Mesenchymal stem cell (in vitro differentiated cells and primary cell): Measurements from ENCODE around the gene TBX10.

Experiments used
- DNase-seq: peaks from one replicate; pipeline ENCODE4 v3.0.0-alpha.2; 2013
- H2AFZ ChIP-seq: one replicate; pipeline ENCODE4 v1.6.1; 2013; ENCODE audit warnings: low read depth, mild to moderate bottlenecking, control low read depth, inconsistent platforms, low read length, moderate library complexity
- H2AK5ac ChIP-seq: 2 replicates; pipeline ENCODE4 v1.6.1; 2013; ENCODE audit warnings: low read length, moderate library complexity, mild to moderate bottlenecking, inconsistent platforms; ENCODE audit not compliant: severe bottlenecking
- H2BK120ac ChIP-seq: one replicate; pipeline ENCODE4 v1.6.1; 2013; ENCODE audit warnings: low read depth, mild to moderate bottlenecking, inconsistent platforms, low read length, moderate library complexity
- H2BK12ac ChIP-seq, 2 experiments: one replicate each; pipeline ENCODE4 v1.6.1; 2013; ENCODE audit warnings: inconsistent platforms in 2 of 2, low read length in 2 of 2, mild to moderate bottlenecking in 2 of 2, moderate library complexity in 2 of 2, control low read depth in 1 of 2
- H2BK15ac ChIP-seq: one replicate; pipeline ENCODE4 v1.6.1; 2013; ENCODE audit warnings: mild to moderate bottlenecking, low read depth, inconsistent platforms; ENCODE audit not compliant: poor library complexity, severe bottlenecking
- H2BK5ac ChIP-seq: 2 replicates; pipeline ENCODE4 v1.6.1; 2013; ENCODE audit warnings: low read depth, mild to moderate bottlenecking, low read length, control low read depth, inconsistent platforms; ENCODE audit not compliant: poor library complexity, severe bottlenecking
- H3K14ac ChIP-seq, 2 experiments: one replicate each; pipeline ENCODE4 v1.6.1; 2013; ENCODE audit warnings: inconsistent platforms in 2 of 2, low read length in 2 of 2, control low read depth in 1 of 2, mild to moderate bottlenecking in 1 of 2, moderate library complexity in 1 of 2
- H3K18ac ChIP-seq, 2 experiments: one replicate each; pipeline ENCODE4 v1.6.1; 2013; ENCODE audit warnings: inconsistent platforms in 2 of 2, low read length in 2 of 2, control low read depth in 1 of 2, low read depth in 1 of 2, mild to moderate bottlenecking in 1 of 2
- H3K23ac ChIP-seq, 2 experiments: one replicate each; pipeline ENCODE4 v1.6.1; 2013; ENCODE audit warnings: inconsistent platforms in 2 of 2, low read length in 2 of 2, mild to moderate bottlenecking in 2 of 2, moderate library complexity in 2 of 2, control low read depth in 1 of 2
- H3K27ac ChIP-seq: 2 replicates; pipeline ENCODE4 v1.5.1; 2013; ENCODE audit warnings: mild to moderate bottlenecking, moderate library complexity, low read length, control low read depth, inconsistent platforms; ENCODE audit not compliant: poor library complexity, severe bottlenecking
- H3K27me3 ChIP-seq, 2 experiments: 2 replicates each; pipeline versions ENCODE4 v1.6.1 to v1.7.0; 2013; ENCODE audit warnings: low read length in 2 of 2, mild to moderate bottlenecking in 2 of 2, moderate library complexity in 2 of 2, control low read depth in 1 of 2, inconsistent platforms in 1 of 2; ENCODE audit not compliant: control insufficient read depth in 1 of 2, insufficient read depth in 1 of 2
- H3K36me3 ChIP-seq, 2 experiments: 2 replicates each; pipeline versions ENCODE4 v1.6.1 to v1.7.0; 2013; ENCODE audit warnings: low read length in 2 of 2, control low read depth in 1 of 2, inconsistent platforms in 1 of 2, low read depth in 1 of 2, mild to moderate bottlenecking in 1 of 2; ENCODE audit not compliant: insufficient read depth in 2 of 2, control insufficient read depth in 1 of 2
- H3K4ac ChIP-seq, 2 experiments: one replicate each; pipeline ENCODE4 v1.6.1; 2013; ENCODE audit warnings: inconsistent platforms in 2 of 2, low read length in 2 of 2, mild to moderate bottlenecking in 2 of 2, moderate library complexity in 2 of 2, control low read depth in 1 of 2, low read depth in 1 of 2
- H3K4me1 ChIP-seq: 2 replicates; pipeline ENCODE4 v1.6.1; 2013; ENCODE audit warnings: low read depth, low read length, control low read depth; ENCODE audit not compliant: control insufficient read depth, insufficient read depth
- H3K4me2 ChIP-seq: 2 replicates; pipeline ENCODE4 v1.6.1; 2013; ENCODE audit warnings: low read length, mild to moderate bottlenecking, inconsistent platforms; ENCODE audit not compliant: poor library complexity, severe bottlenecking
- H3K4me3 ChIP-seq, 2 experiments: 2 replicates each; pipeline versions ENCODE4 v1.5.1 to v1.7.0; 2013; ENCODE audit warnings: low read length in 2 of 2, mild to moderate bottlenecking in 2 of 2, control low read depth in 1 of 2, low read depth in 1 of 2; ENCODE audit not compliant: insufficient read depth in 1 of 2
- H3K79me1 ChIP-seq: replicated peaks from 2 replicates; pipeline ENCODE4 v1.6.1; 2013; ENCODE audit warnings: mild to moderate bottlenecking, control low read depth, low read length, inconsistent platforms; ENCODE audit not compliant: poor library complexity, severe bottlenecking
- H3K9ac ChIP-seq: 2 replicates; pipeline ENCODE4 v1.7.0; 2013; ENCODE audit warnings: mild to moderate bottlenecking, low read length, moderate library complexity
- H3K9me3 ChIP-seq: 2 replicates; pipeline ENCODE4 v1.7.0; 2013; ENCODE audit warnings: mild to moderate bottlenecking, low read length; ENCODE audit not compliant: control insufficient read depth
- H4K8ac ChIP-seq: one replicate; pipeline ENCODE4 v1.6.1; 2013; ENCODE audit warnings: inconsistent platforms, mild to moderate bottlenecking, low read length, moderate library complexity
- H4K91ac ChIP-seq: one replicate; pipeline ENCODE4 v1.6.1; 2013; ENCODE audit warnings: mild to moderate bottlenecking, low read length, inconsistent platforms
- WGBS: methylation state at CpG from one replicate; pipeline ENCODE4 v1.1.7; 2013; ENCODE audit warnings: mixed read lengths; 5-methylcytosine and 5-hydroxymethylcytosine counted together

The TBX10 gene

GRCh38 chr11:67616431-67617242 is 22.9 kb downstream of the TBX10 start:
- no peak for DNase-seq
- no peak overlapping the region for H4K8ac ChIP-seq
- H3K4me1 ChIP-seq, result peaks cover 2% of the 10 kb centered on the region
- peaks cover 3% of the 10 kb centered on the region for H3K79me1 ChIP-seq
- H2BK12ac ChIP-seq, result no peak overlapping the region
- peaks cover 17 to 21% of the 10 kb centered on the region in 2 experiments for H3K36me3 ChIP-seq
- no peak overlapping the region for H2BK15ac ChIP-seq
- no peak overlapping the region for H3K23ac ChIP-seq
- H2AK5ac ChIP-seq, result no peak overlapping the region
- H2BK5ac ChIP-seq, result no peak overlapping the region
- no peak overlapping the region for H3K4me2 ChIP-seq
- WGBS, result 43% methylated on average over 11 of the region's 11 CpGs
- H2BK120ac ChIP-seq, result no peak overlapping the region
- H3K14ac ChIP-seq, result no peak overlapping the region
- no peaks in the 10 kb centered on the region for H3K9me3 ChIP-seq
- H2AFZ ChIP-seq, result no peak overlapping the region
- no peak overlapping the region for H3K9ac ChIP-seq
- H3K4ac ChIP-seq, result no peak overlapping the region
- no peak overlapping the region for H4K91ac ChIP-seq
- H3K27me3 ChIP-seq, result peaks cover 8 to 37% of the 10 kb centered on the region in 2 experiments
- H3K27ac ChIP-seq, result no peak overlapping the region
- no peak overlapping the region for H3K4me3 ChIP-seq
- H3K18ac ChIP-seq, result no peak overlapping the region

DNA sequence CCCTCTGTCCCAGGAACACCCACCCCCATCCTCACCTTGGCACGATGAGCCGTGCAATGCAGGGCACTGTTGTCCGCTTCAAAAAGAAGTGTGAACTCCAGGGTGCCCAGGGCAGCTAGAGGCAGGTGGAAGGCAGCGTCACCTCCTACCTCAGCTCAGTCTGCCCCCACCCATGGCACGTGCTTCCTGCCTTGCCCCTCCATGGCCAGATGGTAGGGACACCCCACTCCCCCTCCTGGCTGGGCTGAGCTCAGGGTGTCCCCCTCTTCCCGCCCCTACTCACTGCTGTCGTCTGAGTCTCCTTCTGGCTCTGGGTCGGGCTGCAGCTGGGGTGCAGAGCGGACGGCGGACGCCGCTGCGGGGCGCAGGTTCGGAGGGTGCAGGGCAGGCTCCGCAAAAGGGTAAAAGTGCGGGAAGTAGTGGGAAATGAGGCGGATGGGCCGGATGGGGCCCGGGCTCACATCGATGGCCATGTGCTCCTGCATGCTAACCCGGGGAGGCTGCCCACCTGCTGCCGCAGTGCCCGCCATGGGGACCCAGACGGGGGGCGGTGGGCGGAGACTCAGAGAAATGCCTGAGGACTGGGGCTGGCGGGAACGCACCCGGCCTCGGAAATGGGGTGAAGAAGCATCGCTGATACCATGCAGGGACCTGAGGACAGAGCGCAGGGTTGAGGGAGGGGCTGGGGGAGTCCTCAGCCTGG is 23.7 kb downstream of the TBX10 start:
- WGBS, result 69% methylated on average over 21 of the region's 34 CpGs
- H3K23ac ChIP-seq, result no peak overlapping the region
- no peak for DNase-seq
- H4K91ac ChIP-seq, result no peak overlapping the region
- no peak overlapping the region for H3K4me3 ChIP-seq
- no peak overlapping the region for H3K27ac ChIP-seq
- no peak overlapping the region for H2AK5ac ChIP-seq
- no peak overlapping the region for H2BK15ac ChIP-seq
- H3K14ac ChIP-seq, result no peak overlapping the region
- no peak overlapping the region for H2BK5ac ChIP-seq
- H4K8ac ChIP-seq, result no peak overlapping the region
- peaks cover 2% of the 10 kb centered on the region for H3K4me1 ChIP-seq
- peaks cover 8 to 37% of the 10 kb centered on the region in 2 experiments for H3K27me3 ChIP-seq
- H3K18ac ChIP-seq, result no peak overlapping the region
- H3K9me3 ChIP-seq, result no peaks in the 10 kb centered on the region
- no peak overlapping the region for H3K4ac ChIP-seq
- H3K36me3 ChIP-seq, result peaks cover 22 to 28% of the 10 kb centered on the region in 2 experiments
- no peak overlapping the region for H2AFZ ChIP-seq
- H2BK12ac ChIP-seq, result no peak overlapping the region
- H3K4me2 ChIP-seq, result no peak overlapping the region
- no peak overlapping the region for H3K9ac ChIP-seq
- no peak overlapping the region for H2BK120ac ChIP-seq
- peaks cover 9% of the 10 kb centered on the region for H3K79me1 ChIP-seq

DNA sequence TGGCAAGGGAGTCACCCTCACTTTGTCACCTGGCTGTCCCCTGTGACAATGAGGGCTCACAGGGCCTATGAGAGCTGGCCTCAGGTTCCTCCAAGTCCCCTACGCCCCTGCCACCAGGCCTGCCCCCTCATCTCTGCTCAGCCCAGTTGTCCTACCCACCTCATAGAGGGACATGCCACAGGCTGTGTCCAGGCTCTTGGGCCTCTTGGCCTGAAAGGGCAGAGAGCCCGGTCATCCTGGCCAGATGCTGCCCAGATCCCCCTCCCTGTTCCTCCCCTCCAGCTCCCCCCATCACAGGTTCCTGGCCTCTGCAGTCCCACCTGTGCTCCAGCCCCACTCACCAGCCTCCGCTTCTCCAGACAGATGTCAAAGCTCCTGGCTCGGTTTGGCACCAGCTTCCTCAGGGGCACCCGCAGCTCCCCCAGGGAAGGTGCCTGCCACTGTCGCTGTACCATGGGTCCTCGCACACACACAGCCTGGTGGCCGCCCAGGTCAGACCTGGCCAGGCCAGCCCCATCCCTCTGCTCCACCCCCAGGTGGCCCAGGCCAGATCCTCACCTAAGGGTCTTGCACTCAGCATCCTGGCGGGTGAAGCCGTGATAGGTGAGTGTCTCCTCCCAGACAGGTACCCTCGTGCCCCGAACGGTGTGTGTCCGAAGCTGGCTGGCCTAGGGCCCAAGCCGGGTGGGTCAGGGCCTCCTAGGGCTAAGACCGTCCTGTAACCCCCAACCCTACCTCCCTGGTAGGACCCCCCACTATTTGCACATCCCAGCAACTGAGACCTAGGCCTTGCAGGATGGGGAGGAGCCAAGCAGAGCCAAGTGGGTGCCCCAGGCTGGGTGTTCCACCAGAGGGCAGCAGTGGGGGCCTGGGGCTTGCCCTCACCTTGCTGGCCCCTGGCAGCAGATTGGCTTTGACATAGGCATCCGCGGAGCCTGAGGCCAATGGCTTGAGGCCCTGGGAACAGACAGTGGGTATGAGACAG is 24.5 kb downstream of the TBX10 start:
- H3K27ac ChIP-seq, result no peak overlapping the region
- no peak overlapping the region for H2BK120ac ChIP-seq
- H3K14ac ChIP-seq, result no peak overlapping the region
- H3K79me1 ChIP-seq, result peaks cover 14% of the 10 kb centered on the region
- H3K4me2 ChIP-seq, result no peak overlapping the region
- no peak overlapping the region for H2BK15ac ChIP-seq
- no peak overlapping the region for H2AK5ac ChIP-seq
- no peak for DNase-seq
- no peaks in the 10 kb centered on the region for H3K9me3 ChIP-seq
- H3K36me3 ChIP-seq, result peaks cover 30 to 37% of the 10 kb centered on the region in 2 experiments
- H3K4me1 ChIP-seq, result peaks cover 4% of the 10 kb centered on the region
- no peak overlapping the region for H3K4ac ChIP-seq
- no peak overlapping the region for H3K18ac ChIP-seq
- H3K4me3 ChIP-seq, result peak overlapping the region in 1 of 2 experiments; percentile 72
- H2BK12ac ChIP-seq, result no peak overlapping the region
- no peak overlapping the region for H4K91ac ChIP-seq
- H3K9ac ChIP-seq, result peak overlapping the region; percentile 79
- H3K27me3 ChIP-seq, result peaks cover 8 to 37% of the 10 kb centered on the region in 2 experiments
- H4K8ac ChIP-seq, result no peak overlapping the region
- H2AFZ ChIP-seq, result no peak overlapping the region
- 92% methylated on average over 18 of the region's 18 CpGs for WGBS
- no peak overlapping the region for H2BK5ac ChIP-seq
- H3K23ac ChIP-seq, result no peak overlapping the region
